Kidney epithelial cell (primary cell): ENCODE results near the gene DYRK2. TPM values are rescaled to one million over a fixed set of nuclear protein-coding genes. Genes with fewer than 3 reads are reported as not detected.

Experiments
- DNase-seq: peaks from one replicate; pipeline ENCODE4 v3.0.0-alpha.2; 2010; ENCODE audit warnings: low read depth
- H3K27me3 ChIP-seq: 2 replicates; pipeline ENCODE4 v1.6.0; 2011; ENCODE audit warnings: low read length; ENCODE audit not compliant: control insufficient read depth, insufficient read depth
- H3K36me3 ChIP-seq: 2 replicates; pipeline ENCODE4 v1.5.1; 2011; ENCODE audit warnings: low read length; ENCODE audit not compliant: control insufficient read depth, insufficient read depth
- H3K4me3 ChIP-seq: 2 replicates; pipeline ENCODE4 v1.5.1; 2011; ENCODE audit warnings: low read depth, mild to moderate bottlenecking, control low read depth, low read length
- CTCF ChIP-seq: IDR thresholded peaks from 2 replicates; pipeline ENCODE4 v1.5.1; 2011; ENCODE audit warnings: mild to moderate bottlenecking, moderate library complexity, low read length, control low read depth, inconsistent platforms; ENCODE audit not compliant: insufficient read depth, poor library complexity, severe bottlenecking
- total RNA-seq: library from RNA; depleted of rRNA; stranded (reverse); fragments of >200 nt; gene quantifications from 2 replicates; pipeline ENCODE4 v1.2.3, GENCODE V29; 2015

Gene DYRK2
- total RNA-seq, 1 donor from 2014 or later = 28.7 TPM

DNA sequence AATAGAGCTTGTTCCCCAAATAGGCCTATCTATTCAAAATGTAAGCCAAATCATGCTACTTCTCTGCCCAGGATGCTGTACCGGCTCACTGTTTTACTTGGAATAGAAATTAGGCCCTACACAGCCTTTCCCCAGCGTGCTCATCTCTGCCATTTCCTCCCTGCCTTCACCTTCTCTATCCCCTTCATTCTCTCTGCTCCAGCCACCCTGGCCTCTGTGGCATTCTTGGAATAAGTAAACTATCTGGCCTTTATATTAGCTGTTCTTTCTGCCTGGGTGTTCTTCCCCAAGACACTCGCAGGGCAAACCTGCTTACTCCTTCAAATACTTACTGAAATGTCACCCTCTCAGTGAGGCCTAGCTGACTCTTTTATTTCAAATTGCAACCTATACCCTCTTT is 30.9 kb upstream of the DYRK2 start:
- Histone ChIP-seq H3K27me3 (no peaks in the 10 kb centered on the region), H3K36me3 (no peaks in the 10 kb centered on the region), H3K4me3 (no peak overlapping the region)
- no peak for DNase-seq
- TF ChIP-seq CTCF = no peak

DNA sequence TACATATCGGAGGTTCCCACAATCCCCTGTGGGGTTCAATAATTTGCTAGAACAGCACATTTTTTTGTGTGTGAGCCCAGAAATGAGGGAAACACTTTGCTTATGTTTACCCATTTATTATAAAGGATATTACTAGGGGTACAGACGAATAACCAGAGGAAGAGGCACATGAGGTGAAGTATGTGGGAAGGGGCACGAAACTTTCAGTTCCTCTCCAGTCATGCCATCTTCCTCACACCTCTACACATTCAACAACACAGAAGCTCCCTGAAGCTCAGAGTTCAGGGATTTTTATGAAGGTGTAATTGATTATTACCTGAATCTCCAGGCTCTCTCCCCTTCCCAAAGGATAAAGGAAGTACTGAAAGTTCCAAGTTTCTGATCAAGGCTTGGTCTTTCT is 30.2 kb upstream of the DYRK2 start:
- TF ChIP-seq CTCF = no peak
- no peak for DNase-seq
- no peaks in the 10 kb centered on the region for H3K27me3 ChIP-seq
- no peaks in the 10 kb centered on the region for H3K36me3 ChIP-seq
- H3K4me3 ChIP-seq = no peak overlapping the region

- H3K4me3 ChIP-seq = no peak overlapping the region
- no peaks in the 10 kb centered on the region for H3K36me3 ChIP-seq
- no peak for TF ChIP-seq CTCF
- no peak for DNase-seq
- no peaks in the 10 kb centered on the region for H3K27me3 ChIP-seq
Observed at GRCh38 chr12:67621112-67621511, 27.4 kb upstream of the DYRK2 start.

DNA sequence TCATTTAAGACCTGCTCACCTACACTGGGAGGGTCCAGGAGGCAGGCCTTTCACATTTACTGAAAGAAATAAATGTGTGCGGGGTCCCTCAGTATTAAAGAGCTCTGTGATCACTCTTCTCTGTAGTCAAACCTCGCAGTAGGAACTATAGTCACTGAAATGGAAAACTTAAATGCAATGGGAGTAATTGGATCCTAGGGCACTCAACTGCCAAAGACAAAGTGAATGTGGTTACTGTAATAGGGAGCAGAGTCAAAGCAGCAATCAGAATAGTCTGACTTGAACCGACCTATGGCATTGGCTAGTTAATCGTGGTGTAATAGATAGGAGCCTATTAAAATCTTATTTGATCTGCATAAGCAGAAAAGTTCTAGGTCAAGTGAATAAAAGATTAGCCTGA is 26.6 kb upstream of the DYRK2 start:
- TF ChIP-seq CTCF = no peak
- no peak overlapping the region for H3K4me3 ChIP-seq
- DNase-seq = no peak
- no peaks in the 10 kb centered on the region for H3K27me3 ChIP-seq
- no peaks in the 10 kb centered on the region for H3K36me3 ChIP-seq

GRCh38 chr12:67623259-67623658 is 25.3 kb upstream of the DYRK2 start:
- H3K36me3 ChIP-seq = no peaks in the 10 kb centered on the region
- DNase-seq = no peak
- TF ChIP-seq CTCF = no peak
- H3K27me3 ChIP-seq = no peaks in the 10 kb centered on the region
- no peak overlapping the region for H3K4me3 ChIP-seq

DNA sequence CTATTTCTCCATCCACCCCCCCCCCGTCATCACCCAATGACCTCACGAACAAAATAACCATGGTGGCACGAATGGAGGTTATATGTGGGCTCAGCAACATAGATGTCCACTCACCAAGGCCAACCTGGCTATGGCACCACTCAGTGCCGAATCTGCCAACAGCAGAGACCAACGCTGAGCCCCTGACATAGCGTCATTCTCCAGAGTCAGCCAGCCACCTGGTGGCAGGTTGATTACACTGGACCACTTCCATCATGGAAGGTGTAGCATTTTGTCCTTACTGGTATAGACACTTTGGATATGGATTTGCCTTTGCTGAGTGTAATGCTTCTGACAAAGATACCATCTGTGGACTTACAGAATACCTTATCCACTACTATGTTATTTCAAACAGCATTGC is 24.2 kb upstream of the DYRK2 start:
- no peaks in the 10 kb centered on the region for H3K27me3 ChIP-seq
- no peak overlapping the region for H3K4me3 ChIP-seq
- no peaks in the 10 kb centered on the region for H3K36me3 ChIP-seq
- no peak for TF ChIP-seq CTCF
- DNase-seq = no peak
